ENCODE data around the gene EIF2S1.

DNA sequence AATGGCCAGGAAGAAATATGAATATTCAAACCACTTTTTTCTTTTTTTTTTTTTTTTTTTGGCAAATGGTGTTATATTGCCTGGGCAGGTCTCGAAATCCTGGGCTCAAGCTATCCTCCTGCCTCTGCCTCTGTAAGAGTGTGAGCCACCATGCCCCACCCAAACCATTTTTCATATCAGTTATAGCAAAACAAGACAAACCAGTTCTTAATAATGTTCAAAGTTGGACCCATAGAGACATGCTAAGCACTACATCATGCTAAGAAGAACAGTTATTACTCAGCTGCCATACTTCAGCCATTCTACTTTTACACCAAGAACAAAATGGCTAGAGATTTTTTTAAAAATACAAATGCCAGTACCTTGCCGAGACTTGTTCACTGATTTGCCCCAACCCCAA, 25.5 kb downstream of the EIF2S1 start:
- TF ChIP-seq POLR2AphosphoS5 (IDR thresholded peaks at IDR 0.05; ENCODE audit: borderline replicate concordance, low read depth, low read length), result no peak
- TF ChIP-seq EZH2 (IDR thresholded peaks at IDR 0.05), result no peak
- no peak for TF ChIP-seq FOXP2 (optimal IDR thresholded peaks at IDR 0.05; ENCODE audit: control extremely low read depth, extremely low read length, insufficient read depth)

Data from SK-N-MC (cell line).